GM19468 (cell line): Measurements from ENCODE around the gene FNDC3B.

Experiments used
- ATAC-seq: cut with Tn5 transposase; IDR thresholded peaks from one replicate; pipeline ENCODE4 v1.9.1; 2021; ENCODE audit warnings: mild to moderate bottlenecking, moderate library complexity, moderate number of reproducible peaks; ENCODE audit not compliant: unreplicated experiment; ENCODE audit errors: extremely low read depth

FNDC3B gene

DNA sequence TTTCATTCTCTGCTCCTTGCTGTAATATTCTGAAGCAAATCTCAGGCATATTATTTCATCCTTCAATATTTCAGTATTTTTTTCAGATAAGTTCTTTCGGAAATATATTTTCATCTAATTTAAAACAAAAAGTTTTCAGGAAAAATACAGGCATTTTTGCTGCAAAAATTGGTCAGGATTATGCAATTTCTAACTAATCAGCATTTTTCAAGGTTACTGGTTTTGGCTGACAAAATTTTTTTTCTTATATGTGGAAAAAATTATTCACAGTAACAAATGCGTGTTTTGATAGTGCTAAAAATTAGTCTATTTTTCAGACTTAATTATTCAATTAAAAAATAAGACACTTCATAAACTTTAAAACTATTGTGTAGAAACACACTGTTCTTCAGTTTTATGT lies 31.4 kb downstream of the FNDC3B start:
- ATAC-seq = no peak

DNA sequence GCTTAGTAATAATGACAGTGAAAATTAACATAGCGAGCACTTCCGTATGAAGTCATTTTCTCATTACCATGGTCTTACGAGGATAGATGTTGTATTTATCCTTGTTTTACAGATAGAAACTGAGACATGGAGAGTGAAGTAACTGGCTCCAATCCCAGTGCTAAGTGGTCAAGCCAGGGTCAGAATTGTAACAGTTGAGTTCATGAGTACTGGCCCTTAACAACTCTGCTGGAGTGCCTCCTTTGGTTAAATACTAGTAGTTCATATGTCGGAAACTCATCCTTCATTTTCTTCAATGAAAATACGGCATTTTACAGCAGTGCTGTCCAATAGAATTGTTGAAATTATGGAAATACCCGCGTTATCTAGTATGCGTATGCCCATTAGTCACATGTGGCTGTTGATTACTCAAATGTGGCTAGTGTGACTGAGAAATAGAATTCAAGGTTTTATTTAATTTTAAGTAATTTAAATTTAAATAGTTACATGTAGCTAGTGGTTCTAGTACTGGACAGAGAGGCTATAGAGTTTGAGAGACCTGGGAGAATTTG lies 32.5 kb downstream of the FNDC3B start:
- ATAC-seq = no peak

DNA sequence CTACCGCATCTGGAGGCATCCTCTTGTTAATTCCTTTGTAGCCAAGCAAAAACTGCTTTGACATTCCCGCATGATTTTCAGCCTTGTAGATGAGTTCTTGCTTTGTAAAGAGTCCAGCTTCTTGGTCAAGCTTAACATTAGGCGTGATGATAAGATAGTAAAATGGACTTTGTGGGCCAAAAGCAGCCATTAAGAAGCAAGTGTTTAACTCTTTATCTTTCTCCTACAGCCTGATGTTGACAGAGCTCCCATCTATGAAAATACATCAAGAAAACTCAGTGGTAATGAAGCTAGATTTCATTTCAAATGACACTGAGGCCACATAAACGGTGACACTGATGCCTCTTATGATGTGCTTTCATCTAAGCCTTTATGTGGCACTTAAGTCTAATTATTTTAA lies 33.2 kb downstream of the FNDC3B start:
- no peak for ATAC-seq

DNA sequence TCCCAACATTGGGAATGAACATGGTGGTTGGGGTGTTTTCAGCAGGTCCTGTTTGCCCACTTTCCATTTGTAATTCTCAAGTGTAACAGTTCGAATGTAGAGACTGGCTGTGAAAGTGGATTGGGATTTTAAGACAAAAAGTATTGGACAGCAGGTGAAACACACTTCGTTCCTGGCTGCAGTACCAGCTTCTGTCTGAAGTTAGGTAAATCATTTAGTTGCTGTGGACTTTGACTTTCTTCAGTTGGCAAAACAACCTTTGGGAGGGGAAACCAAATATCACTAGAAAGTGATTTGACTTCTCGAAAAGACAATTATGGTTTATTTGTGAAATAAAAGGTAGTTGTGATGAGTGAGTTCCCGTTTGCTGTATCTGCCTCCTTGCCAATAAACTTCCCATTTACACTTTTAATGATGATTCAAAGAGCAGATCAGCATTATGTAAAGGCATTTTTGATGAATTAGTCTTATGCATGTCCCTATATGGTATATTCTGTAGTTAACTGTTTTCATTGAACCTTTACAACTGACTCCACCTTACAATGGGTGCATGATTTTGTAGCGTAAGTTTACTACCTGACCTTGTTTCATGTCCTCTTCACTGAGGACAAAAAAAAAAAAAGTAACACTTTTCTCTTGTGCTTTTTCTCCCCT lies 34.0 kb downstream of the FNDC3B start:
- ATAC-seq = no peak

DNA sequence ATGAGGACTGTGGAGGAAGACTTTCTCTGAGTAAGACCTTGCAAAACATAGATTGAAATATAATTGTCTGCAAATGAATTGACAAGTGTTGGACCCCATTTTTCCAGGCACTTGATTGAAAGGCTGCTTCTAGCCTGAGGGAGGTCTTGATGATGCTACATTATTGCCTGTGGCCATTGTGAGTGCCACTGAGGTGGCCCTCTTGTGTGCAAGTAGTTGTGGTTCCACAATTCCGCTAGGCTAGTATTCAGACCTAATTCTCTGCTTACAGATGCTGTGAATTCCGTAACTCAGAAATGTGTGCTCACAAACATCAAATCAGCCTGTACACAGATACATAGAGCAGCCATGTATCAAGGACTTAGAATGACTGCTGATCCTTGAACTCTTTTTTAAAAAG lies 34.7 kb downstream of the FNDC3B start:
- ATAC-seq = no peak

DNA sequence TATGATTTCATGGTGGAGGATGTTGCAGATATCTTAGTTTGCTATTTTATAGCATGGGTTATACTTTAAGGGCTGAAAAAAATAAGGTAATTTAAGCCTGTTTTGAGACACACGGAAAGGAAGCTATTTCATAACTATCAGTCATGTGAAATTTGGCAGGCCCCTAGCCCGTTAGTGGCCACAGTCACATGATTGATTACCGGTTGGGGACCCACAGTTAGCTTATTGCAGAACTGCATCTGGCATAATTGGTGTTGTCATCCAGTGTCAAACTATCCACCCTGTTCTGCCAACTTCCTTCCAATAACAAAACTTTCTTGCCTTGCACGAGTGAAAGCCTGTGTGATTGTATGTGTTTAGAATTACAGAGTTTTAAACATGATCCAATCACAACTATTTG lies 35.2 kb downstream of the FNDC3B start:
- no peak for ATAC-seq

DNA sequence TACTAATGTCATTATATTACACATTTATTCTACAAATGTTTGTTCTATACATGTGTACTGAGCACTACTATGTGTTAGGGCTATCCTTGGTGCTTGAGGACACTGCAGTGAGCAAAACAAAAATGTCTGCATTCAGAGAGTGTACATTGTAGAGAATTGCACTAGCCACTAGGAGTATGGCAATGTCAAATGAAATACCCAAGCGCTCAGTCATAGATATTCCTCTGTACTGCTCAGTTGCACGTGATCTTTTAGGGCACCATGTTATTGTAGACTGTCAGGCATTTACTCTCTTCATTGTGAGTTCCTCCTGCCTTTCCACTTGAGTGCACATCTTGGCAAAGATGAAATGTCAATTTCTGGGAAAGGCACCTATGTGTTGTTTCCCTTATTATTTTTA lies 36.8 kb downstream of the FNDC3B start:
- ATAC-seq = no peak

DNA sequence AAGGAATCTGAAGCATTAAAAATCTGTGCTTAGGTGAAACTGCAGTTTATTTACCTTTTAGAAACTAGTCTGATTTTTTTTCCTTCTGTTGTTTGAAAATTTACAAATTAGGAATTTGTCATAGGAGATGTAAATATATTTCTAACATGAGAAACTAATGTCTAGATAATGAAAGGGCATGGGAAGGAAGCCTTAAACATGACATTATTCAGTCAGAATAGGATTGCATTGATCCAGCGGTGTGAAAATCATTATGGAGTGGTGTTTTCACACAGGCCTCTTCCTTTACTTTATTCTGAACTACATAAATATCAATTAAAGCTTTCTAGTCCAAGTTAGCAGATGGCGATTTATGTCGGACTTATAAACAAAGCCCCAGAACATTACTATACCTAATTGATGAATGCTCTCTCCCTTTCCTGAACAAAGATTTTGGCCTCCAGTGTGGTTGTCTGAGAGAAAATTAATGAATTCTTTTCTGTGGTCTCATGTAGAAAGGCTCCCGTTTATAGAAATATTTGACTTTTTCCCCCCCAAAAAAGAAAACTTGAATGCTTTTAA lies 37.9 kb downstream of the FNDC3B start:
- no peak for ATAC-seq

DNA sequence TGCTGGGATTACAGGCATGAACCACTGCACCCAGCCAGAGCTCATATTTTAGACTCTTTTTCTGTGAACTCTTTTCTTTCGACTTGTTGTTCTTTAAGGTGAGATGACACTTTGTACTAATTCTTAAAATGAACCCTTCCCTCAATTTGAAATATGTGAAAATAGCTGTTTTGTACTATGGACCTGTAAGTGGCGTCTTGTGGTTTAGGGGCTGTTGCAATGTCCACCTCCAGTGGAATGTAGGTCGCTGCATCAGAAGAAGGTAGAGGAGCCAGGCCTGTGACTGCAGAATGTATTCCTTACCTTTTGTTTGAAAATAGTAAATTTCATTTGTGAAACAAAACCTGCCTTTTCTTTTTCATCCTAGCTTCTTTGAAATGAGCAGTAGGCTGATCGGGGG lies 38.9 kb downstream of the FNDC3B start:
- no peak for ATAC-seq

DNA sequence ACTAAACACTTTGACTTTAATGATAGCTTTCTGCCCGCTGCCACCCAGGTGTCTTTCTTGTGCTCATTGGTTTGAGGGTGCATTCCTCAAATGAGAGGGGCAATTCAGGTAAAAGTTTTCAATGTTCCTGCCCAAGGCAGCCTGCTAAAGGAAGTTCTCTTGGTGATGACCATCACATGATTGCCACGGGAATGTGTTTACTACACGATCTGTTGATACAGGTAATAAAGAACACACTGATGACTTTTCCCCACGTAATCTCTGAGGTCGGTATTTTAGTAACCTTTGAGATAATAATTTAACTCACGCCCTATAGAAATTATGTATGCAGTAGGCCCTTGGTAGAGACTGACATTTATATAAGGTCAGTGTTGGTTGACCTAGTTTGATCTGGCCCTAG lies 39.3 kb downstream of the FNDC3B start:
- no peak for ATAC-seq

DNA sequence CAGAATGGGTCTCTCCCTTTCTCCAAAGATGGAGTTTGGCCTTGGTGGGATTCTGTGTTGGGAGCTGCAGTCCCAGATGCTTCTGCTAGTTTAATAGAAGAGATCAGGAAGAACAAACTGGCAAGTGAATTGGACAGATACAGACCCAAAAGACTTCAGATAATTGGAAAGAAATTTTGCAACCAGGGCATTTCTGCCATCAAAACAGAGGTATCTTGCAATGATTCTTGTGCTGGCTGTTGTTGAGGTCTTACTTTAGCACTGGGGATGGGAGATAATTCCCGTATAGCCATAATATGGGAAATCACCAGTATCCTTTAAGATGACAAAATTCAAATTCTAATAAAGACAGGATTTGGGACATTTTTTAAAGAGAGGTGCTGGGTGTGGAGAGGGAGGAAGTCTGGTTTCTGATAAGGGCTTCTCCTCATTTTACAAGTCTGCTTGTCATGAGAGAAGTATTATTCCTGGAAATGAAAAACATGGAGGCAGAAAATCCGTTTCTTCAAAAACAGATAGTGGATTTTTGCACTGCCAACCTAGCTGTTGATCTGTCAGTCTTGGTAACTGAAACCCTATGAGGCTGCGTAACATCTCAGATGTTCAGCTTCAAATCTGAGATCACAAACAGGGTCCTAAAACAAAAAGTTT lies 40.1 kb downstream of the FNDC3B start:
- no peak for ATAC-seq

DNA sequence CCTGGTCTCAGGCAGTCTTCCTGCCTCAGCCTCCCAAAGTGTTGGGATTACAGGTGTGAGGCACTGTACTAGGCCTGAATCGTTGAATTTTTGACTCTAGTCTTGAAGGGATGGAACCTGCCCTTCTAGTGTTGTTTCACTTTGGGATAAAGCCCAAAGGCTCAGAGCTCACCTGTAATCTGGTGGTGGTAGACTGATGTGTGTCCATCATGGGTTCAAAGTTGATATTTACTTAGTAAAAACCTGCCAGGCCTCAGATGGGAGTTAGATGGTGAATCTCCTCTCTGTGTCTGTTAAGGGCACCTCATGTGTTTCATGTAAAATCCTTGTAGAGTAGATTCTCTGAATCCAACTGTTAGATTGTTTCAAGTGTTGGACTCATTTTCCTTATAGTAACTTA lies 41.1 kb downstream of the FNDC3B start:
- no peak for ATAC-seq

DNA sequence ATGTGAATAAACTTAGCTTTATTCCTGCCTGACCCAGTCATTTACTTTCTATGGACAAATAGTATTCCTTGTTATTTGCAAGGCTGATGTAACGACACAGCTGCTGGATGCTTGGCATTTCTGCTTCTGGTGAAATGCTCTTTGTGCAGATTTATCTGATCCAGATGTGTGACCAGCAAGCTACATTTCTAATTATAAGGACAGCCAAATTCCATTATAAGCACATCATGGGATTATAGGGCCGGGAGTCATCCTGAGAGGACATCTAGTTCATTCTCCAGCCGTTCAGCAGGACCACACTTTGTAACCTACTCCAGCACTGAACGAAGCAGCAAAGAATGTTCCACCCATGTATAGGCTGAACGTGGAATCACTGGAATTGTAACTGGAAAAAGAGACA lies 42.9 kb downstream of the FNDC3B start:
- no peak for ATAC-seq

DNA sequence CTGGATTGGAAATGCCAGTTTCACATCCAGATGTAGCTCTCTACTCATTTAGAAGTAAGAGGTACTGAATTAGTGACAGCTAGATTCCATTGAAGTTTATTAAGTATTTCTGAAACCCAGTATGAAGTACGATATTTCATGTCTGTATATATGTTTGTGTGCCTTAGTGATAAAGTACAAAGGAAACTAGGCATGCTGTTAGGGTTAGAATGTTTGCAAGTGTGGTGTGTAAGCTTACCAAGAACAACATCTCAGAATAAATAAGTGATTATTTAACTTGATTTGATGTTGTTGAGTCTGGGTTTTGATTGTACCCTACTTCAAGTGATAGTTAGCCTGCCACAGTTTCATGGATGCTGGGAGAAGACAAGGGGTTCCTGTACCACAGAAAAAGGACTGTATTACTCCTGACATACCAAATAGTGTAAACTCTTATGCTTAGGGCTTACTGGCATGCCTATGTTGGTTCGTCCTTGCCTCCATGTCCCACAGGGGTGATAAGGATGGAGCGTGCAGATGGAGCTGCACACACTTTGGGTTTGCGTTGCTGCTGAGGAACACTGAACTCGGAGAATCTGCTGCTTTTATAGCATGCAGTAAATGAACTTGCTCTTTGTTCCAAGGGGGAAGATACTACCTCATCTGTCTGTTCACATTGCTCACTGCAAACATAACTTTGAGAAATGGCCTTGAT lies 43.6 kb downstream of the FNDC3B start:
- no peak for ATAC-seq

DNA sequence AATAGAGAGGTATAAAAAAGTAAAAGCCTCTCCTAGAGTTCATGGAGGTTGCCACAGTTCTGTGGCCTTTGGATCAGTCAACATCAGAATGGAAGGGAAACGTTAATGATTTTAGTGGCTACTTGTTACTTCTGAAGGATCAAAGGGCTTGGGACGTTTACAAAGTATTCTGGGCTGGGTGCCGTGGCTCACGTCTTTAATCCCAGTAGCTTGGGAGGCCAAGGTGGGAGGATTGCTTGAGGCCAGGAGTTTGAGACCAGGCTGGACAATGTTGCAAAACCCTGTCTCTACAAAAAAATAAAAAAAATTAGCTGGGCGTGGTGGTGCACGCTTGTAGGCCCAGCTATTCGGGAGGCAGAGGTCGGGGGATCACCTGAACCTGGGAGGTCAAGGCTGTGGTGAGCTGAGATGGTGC lies 44.6 kb downstream of the FNDC3B start:
- no peak for ATAC-seq

DNA sequence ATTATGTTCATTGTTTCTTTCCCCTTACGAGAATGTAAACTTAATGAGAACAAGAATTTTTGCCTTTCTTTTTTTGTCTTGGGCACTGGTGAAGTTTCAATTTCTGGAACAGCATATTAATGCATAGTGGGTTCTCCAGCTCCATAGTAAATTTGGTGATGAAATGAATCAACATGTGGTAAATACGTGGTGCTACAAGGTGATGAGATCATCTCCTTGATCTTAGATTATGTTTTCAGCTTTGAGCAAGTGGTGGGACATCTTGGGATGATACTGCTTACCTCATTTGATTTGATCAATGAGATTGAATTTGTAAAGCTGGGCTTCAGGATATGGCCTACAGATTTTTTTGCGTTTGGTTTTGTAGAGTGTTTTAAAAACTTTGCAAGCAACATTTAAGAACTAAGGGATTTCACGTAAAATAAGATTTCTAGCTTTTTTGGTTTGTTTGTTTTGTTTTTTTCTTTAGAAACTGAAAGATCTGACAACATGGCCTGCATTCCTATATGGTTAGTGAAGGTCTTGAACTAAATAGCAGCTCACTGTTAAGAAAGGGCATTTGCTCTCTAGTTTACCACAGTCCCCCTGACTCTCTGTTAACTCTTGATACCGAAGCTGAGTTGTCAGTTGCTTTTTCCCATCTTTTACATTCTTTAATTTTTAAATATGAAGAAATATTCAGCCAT lies 45.6 kb downstream of the FNDC3B start:
- ATAC-seq = no peak

DNA sequence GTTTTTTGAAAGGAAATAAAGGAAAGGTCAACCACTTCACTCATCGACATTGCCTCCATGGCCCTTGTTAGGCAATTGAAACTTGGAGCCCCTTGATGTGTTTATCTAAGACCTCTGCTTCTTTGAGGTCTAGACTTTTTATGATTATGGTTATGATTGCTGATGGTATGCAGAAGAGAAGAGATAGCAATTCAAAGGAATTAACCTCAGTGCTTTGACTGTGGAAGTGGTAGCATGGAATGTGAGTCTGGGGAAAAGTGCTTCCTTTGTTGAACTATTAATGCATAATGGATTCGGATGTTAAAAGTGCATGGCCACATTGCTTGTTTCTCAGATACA lies 46.1 kb downstream of the FNDC3B start:
- ATAC-seq = no peak

DNA sequence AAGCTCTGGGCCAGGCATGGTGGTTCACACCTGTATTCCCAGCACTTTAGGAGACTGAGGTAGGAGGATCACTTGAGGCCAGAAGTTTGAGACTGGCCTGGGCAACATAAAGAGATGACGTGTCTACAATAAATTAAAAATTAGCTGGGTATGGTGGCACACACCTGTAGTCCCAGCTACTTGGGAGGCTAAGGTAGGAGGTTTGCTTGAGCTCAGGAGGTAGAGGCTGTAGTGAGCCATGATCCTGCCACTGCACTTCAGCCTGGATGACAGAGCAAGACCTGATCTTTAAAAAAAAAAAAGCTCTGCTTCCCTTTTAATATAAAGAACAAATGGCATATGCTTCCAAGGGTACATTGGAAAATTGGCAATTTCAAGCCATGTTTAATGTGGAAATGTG lies 46.7 kb downstream of the FNDC3B start:
- no peak for ATAC-seq

DNA sequence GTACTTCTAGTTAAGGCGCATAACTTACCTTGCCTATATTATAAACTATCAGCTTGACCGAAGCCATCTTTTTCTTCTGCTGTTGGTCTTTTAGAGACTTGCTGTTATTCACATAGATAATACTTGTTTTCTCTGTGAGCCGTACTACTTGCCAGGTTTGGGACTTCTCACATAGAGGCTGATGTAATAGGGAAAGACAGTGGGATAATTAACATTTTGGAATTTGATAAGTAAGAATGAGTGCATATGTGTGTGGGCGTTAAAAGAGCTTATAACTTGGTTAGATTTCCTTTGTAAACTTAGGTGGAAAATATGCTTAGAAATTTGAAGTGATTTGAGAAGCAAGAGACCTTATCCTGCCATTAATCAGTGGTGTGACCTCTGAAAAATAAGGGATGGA lies 47.8 kb downstream of the FNDC3B start:
- no peak for ATAC-seq
